Tibial artery (tissue), 4 donors: ENCODE results near the gene N4BP3.
"Not testable (repeated sequence)": the region's sequence is repeated elsewhere in the genome, so short reads cannot be mapped to it uniquely, and the experiment has no call there.

ENCODE experiments used
- DNase-seq, 2 donors: peaks; one replicate each; pipeline ENCODE4 v3.0.0-alpha.2; 2019
- H3K27ac ChIP-seq, 2 donors: fragments of 200-600 bp; sonication (generic) in 1 of 2; 1 replicate in 1 of 2; 2 replicates in 1 of 2; pipeline ENCODE4 v1.5.1; 2018 to 2019; ENCODE audit warnings: mild to moderate bottlenecking in 1 of 2
- H3K27me3 ChIP-seq, 2 donors: fragments of 200-600 bp; sonication (generic) in 1 of 2; one replicate each; pipeline versions ENCODE4 v1.5.1 to v1.6.0; 2016 to 2019
- H3K36me3 ChIP-seq, 3 donors: fragments of 200-600 bp; sonication (generic) in 2 of 3; one replicate each; pipeline ENCODE4 v1.5.1; 2016 to 2019; ENCODE audit warnings: mild to moderate bottlenecking in 2 of 3
- H3K4me1 ChIP-seq, 4 donors: fragments of 200-600 bp; sonication (generic) in 2 of 4; 1 replicate in 3 of 4; 2 replicates in 1 of 4; pipeline ENCODE4 v1.5.1; 2016 to 2019
- H3K4me3 ChIP-seq, 2 donors: fragments of 200-600 bp; sonication (generic) in 1 of 2; 1 replicate in 1 of 2; 2 replicates in 1 of 2; pipeline ENCODE4 v1.5.1; 2018 to 2019; ENCODE audit warnings: mild to moderate bottlenecking in 2 of 2
- H3K9me3 ChIP-seq, 3 donors: fragments of 200-600 bp; sonication (generic) in 1 of 3; one replicate each; pipeline ENCODE4 v1.5.1; 2016 to 2019
- CTCF ChIP-seq, 2 experiments: fragments of 200-600 bp in 1 of 2; fragments of 450-650 bp in 1 of 2; IDR thresholded peaks; one replicate each; pipeline ENCODE4 v1.5.1; 2017 to 2019; ENCODE audit warnings: antibody characterized with exemption in 2 of 2, mild to moderate bottlenecking in 1 of 2, moderate library complexity in 1 of 2
- intact Hi-C: fragments of 100-400 bp; cut with DNase I; formaldehyde crosslinking; loops from one replicate; pipeline ENCODE4 v1.15.0; 2023; ENCODE audit warnings: low total_unique reads

N4BP3 gene

GRCh38 chr5:178080618-178081410, 32.5 kb upstream of the N4BP3 start:
- intact Hi-C loops, result no loop called here

GRCh38 chr5:178081571-178082243, 31.6 kb upstream of the N4BP3 start:
- H3K36me3 ChIP-seq, result no peaks in the 10 kb centered on the region
- H3K27ac ChIP-seq, result no peak overlapping the region
- intact Hi-C loops, result no loop called here
- H3K9me3 ChIP-seq, result no peaks in the 10 kb centered on the region
- TF ChIP-seq CTCF (IDR thresholded peaks at IDR 0.05), result no peak
- DNase-seq, result no peak
- H3K4me1 ChIP-seq, result peaks cover 0 to 5% (median 0%) of the 10 kb centered on the region in 4 donors
- peaks cover 0 to 28% of the 10 kb centered on the region in 2 donors for H3K27me3 ChIP-seq
- H3K4me3 ChIP-seq, result no peak overlapping the region

More at GRCh38 chr5:178080618-178081410, 32.5 kb upstream of the N4BP3 start:
- H3K36me3 ChIP-seq, result no peaks in the 10 kb centered on the region
- TF ChIP-seq CTCF (IDR thresholded peaks at IDR 0.05), result no peak
- H3K27me3 ChIP-seq, result peaks cover 0 to 26% of the 10 kb centered on the region in 2 donors
- no peaks in the 10 kb centered on the region for H3K9me3 ChIP-seq
- H3K4me1 ChIP-seq, result peaks cover 0 to 5% (median 0%) of the 10 kb centered on the region in 4 donors
- DNase-seq, result no peak
- no peak overlapping the region for H3K27ac ChIP-seq
- H3K4me3 ChIP-seq, result no peak overlapping the region

GRCh38 chr5:178083922-178084321, 29.4 kb upstream of the N4BP3 start:
- no peak overlapping the region for H3K4me3 ChIP-seq
- no peaks in the 10 kb centered on the region for H3K4me1 ChIP-seq
- intact Hi-C loops, result no loop called here
- H3K27me3 ChIP-seq, result peaks cover 0 to 35% of the 10 kb centered on the region in 2 donors
- H3K36me3 ChIP-seq, result no peaks in the 10 kb centered on the region
- DNase-seq, result no peak
- no peak overlapping the region for H3K27ac ChIP-seq
- no peak for TF ChIP-seq CTCF (IDR thresholded peaks at IDR 0.05)
- H3K9me3 ChIP-seq, result no peaks in the 10 kb centered on the region

- no peak overlapping the region for H3K4me3 ChIP-seq
- no peak for DNase-seq
- H3K9me3 ChIP-seq, result no peaks in the 10 kb centered on the region
- H3K27ac ChIP-seq, result no peak overlapping the region
- no peaks in the 10 kb centered on the region for H3K36me3 ChIP-seq
- peaks cover 0 to 39% of the 10 kb centered on the region in 2 donors for H3K27me3 ChIP-seq
- TF ChIP-seq CTCF (IDR thresholded peaks at IDR 0.05), result no peak
- intact Hi-C loops, result no loop called here
- no peaks in the 10 kb centered on the region for H3K4me1 ChIP-seq
These were observed 28.0 kb upstream of the N4BP3 start for GRCh38 chr5:178085316-178085715.

- Histone ChIP-seq H3K27ac (no peak overlapping the region), H3K9me3 (peaks cover 0 to 8% (median 0%) of the 10 kb centered on the region in 3 donors), H3K27me3 (peaks cover 0 to 33% of the 10 kb centered on the region in 2 donors), H3K4me1 (no peaks in the 10 kb centered on the region), H3K36me3 (no peaks in the 10 kb centered on the region), H3K4me3 (no peak overlapping the region)
- intact Hi-C loops, result no loop called here
- no peak for DNase-seq
- no peak for TF ChIP-seq CTCF (IDR thresholded peaks at IDR 0.05)
These were observed 27.1 kb upstream of the N4BP3 start for GRCh38 chr5:178086266-178086665.

- Histone ChIP-seq H3K9me3 (peaks cover 0 to 14% (median 0%) of the 10 kb centered on the region in 3 donors), H3K27me3 (peaks cover 0 to 33% of the 10 kb centered on the region in 2 donors)
- H3K36me3 ChIP-seq, H3K27ac ChIP-seq, intact Hi-C loops, DNase-seq, H3K4me3 ChIP-seq, H3K4me1 ChIP-seq: not testable (repeated sequence)
These were observed 26.1 kb upstream of the N4BP3 start for GRCh38 chr5:178087199-178087598.
